ENCODE measurements around the gene DDAH1.
A peak's percentile ranks its signal among the peaks of the same experiment; 100 is the strongest.

DDAH1 gene

DNA sequence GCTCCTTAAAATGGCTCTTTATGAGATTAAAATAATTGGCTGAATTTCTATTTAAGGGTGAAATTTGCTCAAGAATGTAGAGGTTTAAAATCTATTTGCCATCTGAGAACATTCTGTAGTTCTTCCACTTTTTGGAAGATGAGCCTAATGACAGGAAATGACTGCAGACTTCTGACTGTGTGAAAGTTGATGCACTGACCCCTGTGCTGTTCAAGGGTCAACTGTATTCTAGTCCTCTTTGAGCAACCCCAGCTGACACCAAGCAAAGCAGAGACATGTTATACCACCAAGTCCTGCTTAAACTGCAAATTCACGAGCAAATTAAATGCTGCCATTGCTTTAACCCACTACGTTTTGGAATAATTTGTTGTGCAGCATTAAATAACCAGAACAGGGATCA lies 26.6 kb downstream of the DDAH1 start:
- no peak for DNase-seq

DNA sequence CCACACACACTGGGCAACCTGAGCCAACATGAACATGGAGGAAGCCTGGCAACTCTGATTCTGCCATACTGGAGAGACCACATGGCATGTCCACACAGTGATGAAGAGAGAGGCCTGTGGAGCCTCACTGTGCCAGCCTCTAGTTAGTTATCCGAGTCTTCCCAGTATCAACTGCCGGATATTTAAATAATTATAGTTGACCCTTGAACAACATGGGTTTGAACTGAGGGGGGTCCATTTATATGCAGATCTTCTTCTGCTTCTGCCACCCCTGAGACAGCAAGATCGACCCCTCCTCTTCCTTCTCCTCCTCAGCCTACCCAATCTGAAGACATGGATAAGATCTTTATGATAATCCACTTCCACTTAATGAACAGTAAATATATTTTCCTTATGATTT lies 27.8 kb downstream of the DDAH1 start:
- DNase-seq: no peak

DNA sequence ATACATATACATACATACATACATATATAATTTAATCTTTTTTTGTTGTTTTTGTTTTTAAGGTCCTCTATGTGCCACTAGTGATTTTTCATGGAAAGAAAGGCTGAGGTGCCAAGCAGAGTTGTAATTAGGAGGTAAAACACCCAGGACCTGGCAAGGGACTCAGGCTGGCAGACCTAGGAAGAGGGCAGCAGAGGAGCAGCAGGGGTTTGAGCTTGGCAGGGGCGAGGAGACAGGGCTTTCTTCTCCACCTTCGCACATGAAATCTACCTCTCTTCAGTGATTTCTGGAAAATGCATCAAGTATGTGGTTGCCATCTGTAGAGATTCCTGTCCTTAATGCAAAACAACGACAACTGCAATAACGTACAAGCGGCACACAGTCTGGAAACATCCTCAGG lies 31.9 kb downstream of the DDAH1 start:
- DNase-seq: no peak

DNA sequence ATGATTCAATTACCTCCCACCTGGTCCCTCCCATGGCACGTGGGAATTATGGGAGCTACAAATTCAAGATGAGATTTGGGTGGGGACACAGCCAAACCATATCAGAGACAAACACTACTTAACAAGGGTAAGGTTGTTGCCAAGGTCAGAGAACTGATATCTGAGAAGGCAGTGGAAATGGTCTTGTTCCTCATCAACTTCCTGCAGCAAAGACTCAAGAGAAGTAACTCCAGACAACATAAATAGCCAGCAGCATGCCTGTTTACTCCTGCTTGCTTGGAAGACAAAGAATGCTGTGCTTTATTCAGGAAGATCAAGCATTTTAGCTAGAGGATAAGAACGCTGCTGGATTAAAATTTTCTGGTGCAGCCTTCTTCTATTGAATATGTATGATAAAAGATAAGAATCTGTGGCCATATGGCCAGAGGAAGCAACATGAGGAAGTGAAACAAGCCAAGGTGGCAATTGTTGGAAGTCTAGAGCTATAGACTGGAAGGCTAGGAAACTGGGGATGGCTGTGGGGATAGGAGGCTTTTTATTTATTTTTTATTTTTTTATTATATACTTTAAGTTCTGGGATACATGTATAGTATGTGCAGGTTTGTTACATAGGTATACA lies 36.4 kb downstream of the DDAH1 start:
- no peak for DNase-seq

DNA sequence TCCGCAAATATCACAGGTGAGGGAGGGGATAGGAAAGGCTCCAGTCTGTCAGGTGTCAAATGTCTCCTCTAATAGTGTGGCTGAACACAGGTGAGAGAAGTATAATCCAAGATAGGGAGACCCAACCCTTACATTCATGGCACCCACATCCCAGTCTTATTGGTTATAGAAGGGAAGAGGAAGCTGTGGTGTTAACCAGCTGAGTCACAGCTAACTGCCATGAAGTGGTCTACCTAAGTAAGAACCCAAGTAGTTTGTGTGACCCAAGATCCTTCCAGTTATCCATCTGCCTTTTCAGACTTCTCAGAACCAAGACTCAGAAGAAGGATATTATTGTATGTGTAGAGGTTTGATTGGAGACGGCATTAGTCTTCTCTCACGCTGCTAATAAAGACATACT lies 37.1 kb downstream of the DDAH1 start:
- DNase-seq: no peak

- DNase-seq: no peak
Observed at GRCh38 chr1:85427331-85427730, 37.6 kb downstream of the DDAH1 start.

DNA sequence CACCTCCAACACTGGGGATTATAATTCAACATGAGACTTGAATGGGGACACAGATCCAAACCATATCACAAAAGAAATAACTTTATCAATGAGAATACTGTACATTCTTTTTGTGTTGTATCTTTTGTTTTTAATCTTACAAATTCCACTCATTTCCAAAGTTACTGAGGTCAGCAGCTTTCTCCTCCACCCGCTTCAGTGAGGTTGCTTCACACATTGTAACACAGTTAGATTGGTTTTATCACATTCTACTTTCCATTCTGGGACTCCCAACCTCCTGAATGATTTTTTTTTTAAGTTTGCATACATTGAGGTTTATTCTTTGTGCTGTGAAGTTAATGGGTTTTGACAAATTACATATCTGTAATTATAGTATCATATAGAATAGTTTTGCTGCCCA lies 43.8 kb downstream of the DDAH1 start:
- no peak for DNase-seq

DNA sequence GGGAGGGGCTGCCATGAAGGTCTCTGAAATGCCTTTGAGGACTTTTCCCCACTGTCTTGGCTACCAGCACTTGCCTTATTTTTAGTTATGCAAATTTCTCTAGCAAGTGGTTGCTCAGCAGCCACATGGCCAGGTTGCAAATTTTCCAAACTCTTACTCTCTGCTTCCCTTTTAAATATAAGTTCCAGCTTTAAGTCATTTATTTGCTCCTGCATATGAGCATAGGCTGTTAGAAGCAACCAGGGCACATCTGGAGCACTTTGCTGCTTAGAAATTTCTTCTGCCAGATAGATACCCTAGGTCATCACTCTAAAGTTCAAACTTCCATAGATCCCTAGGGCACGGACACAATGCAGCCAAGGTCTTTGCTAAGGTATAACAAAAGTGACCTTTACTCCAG lies 44.8 kb downstream of the DDAH1 start:
- DNase-seq: no peak

DNA sequence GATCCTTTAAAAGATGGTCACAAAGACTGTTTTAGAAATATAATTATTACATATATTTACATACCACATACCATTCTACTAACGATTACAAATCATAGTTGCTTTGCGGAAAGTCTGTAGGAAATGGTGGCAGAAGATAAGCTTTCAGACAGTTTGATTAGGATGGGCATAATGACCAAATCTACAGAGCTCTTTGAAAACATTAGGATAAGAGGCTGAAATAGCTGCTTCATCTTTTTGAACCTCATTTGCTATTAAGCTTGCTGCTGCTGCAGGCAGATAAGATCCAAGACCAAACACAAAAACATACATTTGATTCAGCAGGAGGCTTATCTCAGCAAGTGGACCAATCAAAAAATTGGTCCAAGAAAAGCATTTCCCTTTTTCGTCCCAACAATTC lies 47.1 kb downstream of the DDAH1 start:
- DNase-seq: no peak

GRCh38 chr1:85417017-85417416 lies 47.9 kb downstream of the DDAH1 start:
- no peak for DNase-seq

- DNase-seq: peak; percentile 42
Observed at GRCh38 chr1:85413169-85413568, 51.8 kb downstream of the DDAH1 start.

- DNase-seq: peak; percentile 61
Observed at GRCh38 chr1:85411567-85412305, 53.2 kb downstream of the DDAH1 start.

GRCh38 chr1:85409516-85409915 lies 55.4 kb downstream of the DDAH1 start:
- DNase-seq: no peak

GRCh38 chr1:85407746-85408377 lies 57.1 kb downstream of the DDAH1 start:
- no peak for DNase-seq

- peak; percentile 88 for DNase-seq
Observed at GRCh38 chr1:85406887-85407533, 57.9 kb downstream of the DDAH1 start.

DNA sequence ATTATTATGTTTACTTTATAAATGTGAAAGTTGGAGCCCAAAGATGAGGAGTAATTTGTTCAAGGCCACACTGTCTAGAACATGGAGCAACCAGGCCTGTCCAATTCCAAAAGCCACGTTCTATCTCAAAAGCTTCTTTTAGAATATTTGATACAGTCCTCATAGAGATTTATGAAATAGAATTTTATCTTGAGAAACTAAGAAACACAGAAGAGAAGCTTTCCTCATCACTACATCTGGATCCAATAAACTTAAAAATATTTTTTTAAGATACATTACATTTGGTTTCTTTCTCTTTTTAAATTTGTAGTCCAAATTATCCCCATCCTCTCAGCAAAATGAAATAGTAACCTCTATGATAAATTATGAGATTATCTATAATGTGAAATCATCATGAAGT lies 58.9 kb downstream of the DDAH1 start:
- DNase-seq: no peak

DNA sequence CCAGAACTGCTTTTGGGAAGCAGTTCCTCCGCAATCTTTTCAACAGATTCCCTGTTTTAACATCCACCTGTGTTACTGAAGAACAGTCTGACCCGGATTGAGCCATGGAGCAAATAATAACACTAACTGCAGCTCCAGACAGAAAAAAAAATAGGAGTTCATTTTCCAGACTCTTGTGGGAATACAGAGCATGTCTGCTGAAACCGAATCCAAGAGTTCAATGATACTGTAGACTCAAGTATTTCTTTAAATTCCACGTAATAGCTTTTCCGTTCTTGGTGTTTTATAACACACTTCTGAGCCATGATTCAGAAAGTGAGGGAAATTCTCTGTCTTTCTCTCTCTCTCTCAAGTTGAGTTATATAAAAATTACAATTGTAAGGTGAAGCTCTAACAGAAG lies 60.6 kb downstream of the DDAH1 start:
- DNase-seq: no peak

- DNase-seq: peak; percentile 49
Observed at GRCh38 chr1:85398391-85399064, 66.4 kb downstream of the DDAH1 start.

GRCh38 chr1:85397490-85398032 lies 67.4 kb downstream of the DDAH1 start:
- DNase-seq: no peak

GRCh38 chr1:85396194-85396593 lies 68.8 kb downstream of the DDAH1 start:
- DNase-seq: no peak

DNA sequence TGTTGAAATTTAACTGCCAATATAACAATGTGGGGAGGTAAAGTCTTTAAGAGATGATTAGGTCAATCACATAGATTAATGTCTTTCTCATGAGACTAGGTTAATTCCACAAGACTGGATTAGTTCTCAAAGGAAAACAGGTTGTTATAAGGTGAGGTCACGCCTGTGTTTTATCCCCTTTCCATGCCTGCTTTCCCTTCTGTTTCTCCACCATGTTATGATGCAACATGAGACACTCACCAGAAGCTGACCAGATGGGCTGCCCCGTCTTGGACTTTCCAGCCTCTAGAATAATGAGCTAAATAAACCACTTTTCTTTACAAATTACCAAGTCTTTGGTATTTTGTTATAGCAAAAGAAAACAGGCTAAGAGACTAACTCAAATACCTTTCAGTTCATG lies 70.8 kb downstream of the DDAH1 start:
- no peak for DNase-seq

DNA sequence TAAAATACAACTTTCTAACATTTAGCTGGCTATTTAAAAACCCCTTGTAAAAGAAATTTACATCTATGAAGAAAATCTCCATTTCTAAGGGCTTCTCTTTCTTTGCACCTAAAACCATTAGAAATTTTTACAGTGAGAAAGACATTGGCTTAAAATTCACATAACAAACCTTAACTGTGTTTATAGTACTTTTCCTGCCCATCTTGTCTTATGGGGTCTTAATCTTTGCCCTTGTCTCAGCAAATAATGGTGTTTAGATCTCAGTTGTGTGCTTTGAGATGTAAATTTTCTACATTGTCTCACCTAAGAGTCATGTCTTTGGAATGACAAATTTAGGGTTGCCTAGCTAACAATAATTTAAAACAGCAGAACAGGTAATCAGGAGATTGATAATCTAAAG lies 71.5 kb downstream of the DDAH1 start:
- no peak for DNase-seq

- no peak for DNase-seq
Observed at GRCh38 chr1:85388416-85388815, 76.5 kb downstream of the DDAH1 start.

Data from fibroblast of skin of scalp (primary cell).